Bronchial epithelial cell (primary cell): ENCODE data around the gene PMPCA. TPM values are rescaled to one million over a fixed set of nuclear protein-coding genes. Genes with fewer than 3 reads are reported as not detected.
A peak's percentile ranks its signal among the peaks of the same experiment; 100 is the strongest.

Experiments used
- DNase-seq: peaks from one replicate; pipeline ENCODE4 v3.0.0-alpha.2; 2010; ENCODE audit warnings: low read depth
- FAIRE-seq: peaks from 2 replicates; lab custom pipeline; 2011; peaks lifted over from hg19 to GRCh38; lab: Jason Lieb, UNC
- H3K27me3 ChIP-seq: 2 replicates; pipeline ENCODE4 v1.5.1; 2011; ENCODE audit warnings: low read length; ENCODE audit not compliant: control insufficient read depth, insufficient read depth
- H3K36me3 ChIP-seq: 2 replicates; pipeline ENCODE4 v1.5.1; 2011; ENCODE audit warnings: low read length; ENCODE audit not compliant: control insufficient read depth, insufficient read depth
- H3K4me3 ChIP-seq: 2 replicates; pipeline ENCODE4 v1.5.1; 2011; ENCODE audit warnings: mild to moderate bottlenecking, low read depth, low read length, control low read depth
- CTCF ChIP-seq: IDR thresholded peaks from 2 replicates; pipeline ENCODE4 v1.5.1; 2011; ENCODE audit warnings: mild to moderate bottlenecking, moderate library complexity, low read length, control low read depth, inconsistent platforms; ENCODE audit not compliant: insufficient read depth, severe bottlenecking
- total RNA-seq: library from RNA; depleted of rRNA; stranded (reverse); fragments of >200 nt; gene quantifications from 2 replicates; pipeline ENCODE4 v1.2.1, GENCODE V29; 2014

PMPCA gene
- total RNA-seq, 1 donor from 2014 or later = 43.2 TPM

GRCh38 chr9:136409557-136410455 lies 652 bp upstream of the PMPCA start:
- FAIRE-seq (no peak), DNase-seq (peak; percentile 7)
- H3K4me3 ChIP-seq = peak overlapping the region; percentile 96
- no peaks in the 10 kb centered on the region for H3K27me3 ChIP-seq
- H3K36me3 ChIP-seq = peaks cover 37% of the 10 kb centered on the region
- peak; percentile 1 for TF ChIP-seq CTCF

GRCh38 chr9:136411378-136411777 lies 920 bp downstream of the PMPCA start:
- FAIRE-seq = no peak
- H3K36me3 ChIP-seq = peaks cover 36% of the 10 kb centered on the region

GRCh38 chr9:136412962-136413361 lies 2.5 kb downstream of the PMPCA start:
- DNase-seq (no peak), FAIRE-seq (peak; percentile 43)
- TF ChIP-seq CTCF = no peak
- peaks cover 33% of the 10 kb centered on the region for H3K36me3 ChIP-seq
- no peaks in the 10 kb centered on the region for H3K27me3 ChIP-seq
- H3K4me3 ChIP-seq = no peak overlapping the region

More at GRCh38 chr9:136411378-136411777, 920 bp downstream of the PMPCA start:
- Histone ChIP-seq H3K4me3 (peak overlapping the region; percentile 96), H3K27me3 (no peaks in the 10 kb centered on the region)
- no peak for TF ChIP-seq CTCF
- DNase-seq = no peak

GRCh38 chr9:136416427-136416826 lies 6.0 kb downstream of the PMPCA start:
- H3K36me3 ChIP-seq = peaks cover 48% of the 10 kb centered on the region
- H3K4me3 ChIP-seq = no peak overlapping the region
- no peak for FAIRE-seq
- TF ChIP-seq CTCF = no peak
- no peaks in the 10 kb centered on the region for H3K27me3 ChIP-seq
- DNase-seq = no peak

GRCh38 chr9:136416914-136417313 lies 6.5 kb downstream of the PMPCA start:
- FAIRE-seq (no peak), DNase-seq (no peak)
- Histone ChIP-seq H3K4me3 (no peak overlapping the region), H3K27me3 (no peaks in the 10 kb centered on the region), H3K36me3 (peaks cover 51% of the 10 kb centered on the region)
- TF ChIP-seq CTCF = no peak
